ENCODE results near the gene GTF3A. TPM values are rescaled to one million over a fixed set of nuclear protein-coding genes. Genes with fewer than 3 reads are reported as not detected.

The GTF3A gene
- 100 to 1,000 TPM; 101 to 116 TPM for total RNA-seq

GRCh38 chr13:27424246-27425157 lies at the start of gene GTF3A:
Gene GTF3A (plus strand): TSS chr13:27424619.

GRCh38 chr13:27449936-27450828 lies 25.8 kb downstream of the GTF3A start, which contains the start of gene MTIF3:
Gene MTIF3 (minus strand): TSS chr13:27450564. CDS start chr13:27440448, 10,116 bp downstream.

Small RNA genes lying within 50 kb of the gene (small RNA-seq; reads per million reads assigned to genes)
- gene RNY1P1 = 0 to 0.04 reads per million in 2 donors

Other genes starting within 250 kb of the GTF3A start
- 100 to 1,000 TPM; 277 to 513 TPM for gene RPL21, start 173.1 kb upstream of the GTF3A start, total RNA-seq
- gene RASL11A, start 153.8 kb upstream of the GTF3A start, total RNA-seq = 1 to 10 TPM; 1.0 to 1.3 TPM
- gene MTIF3, start 25.9 kb downstream of the GTF3A start, total RNA-seq = 10 to 100 TPM; 67.9 to 75.4 TPM
- gene LNX2, start 195.9 kb downstream of the GTF3A start, total RNA-seq = 10 to 100 TPM; 15.8 to 19.3 TPM
- gene POLR1D, start 197.3 kb downstream of the GTF3A start, total RNA-seq = 100 to 1,000 TPM in 1 of 2 donors, 10 to 100 TPM in 1; 63.3 to 140 TPM

All from melanocyte of skin (primary cell).